ENCODE results near the gene GPX2.

GRCh38 chr14:64990296-64990695 lies 47.8 kb upstream of the GPX2 start:
- TF ChIP-seq FOXM1 (IDR thresholded peaks at IDR 0.05; ENCODE audit: borderline replicate concordance): no peak
- TF ChIP-seq BHLHE40 (IDR thresholded peaks at IDR 0.05; ENCODE audit: borderline replicate concordance): no peak
- TF ChIP-seq L3MBTL2 (conservative IDR thresholded peaks at IDR 0.05): no peak
- no peak for TF ChIP-seq SP1 (IDR thresholded peaks at IDR 0.05)
- no peak for TF ChIP-seq ELF4 (IDR thresholded peaks at IDR 0.05)
- TF ChIP-seq SUZ12 (IDR thresholded peaks at IDR 0.05): no peak
- no peak for TF ChIP-seq FOXA1 (IDR thresholded peaks at IDR 0.05)
